HG03135 (cell line): ENCODE results near the gene KRCC1.
"Not testable (repeated sequence)": the region's sequence is repeated elsewhere in the genome, so short reads cannot be mapped to it uniquely, and the experiment has no call there.

Source experiments
- ATAC-seq: cut with Tn5 transposase; IDR thresholded peaks from one replicate; pipeline ENCODE4 v1.9.1; 2021; ENCODE audit warnings: mild to moderate bottlenecking, moderate library complexity; ENCODE audit not compliant: unreplicated experiment

Gene KRCC1

DNA sequence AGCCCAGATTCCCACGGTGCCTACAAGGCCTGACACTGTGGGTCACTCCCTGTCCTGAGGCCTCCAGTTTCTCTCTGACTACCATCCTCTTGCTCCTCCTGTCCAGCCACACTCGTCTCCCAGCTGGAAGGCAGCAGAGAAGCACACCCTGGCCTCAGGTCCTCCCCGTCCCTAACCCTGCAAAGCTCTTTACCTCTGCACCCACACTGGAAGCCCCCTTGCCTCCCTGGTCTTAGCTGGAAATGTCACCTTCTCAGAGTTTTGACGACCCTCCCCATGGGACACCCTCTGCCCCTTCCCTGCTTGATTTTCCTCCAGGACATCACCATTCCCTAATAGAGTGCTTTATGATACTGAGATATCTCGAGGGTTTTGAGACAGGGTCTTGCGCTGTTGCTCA, 49.8 kb downstream of the KRCC1 start:
- no peak for ATAC-seq

DNA sequence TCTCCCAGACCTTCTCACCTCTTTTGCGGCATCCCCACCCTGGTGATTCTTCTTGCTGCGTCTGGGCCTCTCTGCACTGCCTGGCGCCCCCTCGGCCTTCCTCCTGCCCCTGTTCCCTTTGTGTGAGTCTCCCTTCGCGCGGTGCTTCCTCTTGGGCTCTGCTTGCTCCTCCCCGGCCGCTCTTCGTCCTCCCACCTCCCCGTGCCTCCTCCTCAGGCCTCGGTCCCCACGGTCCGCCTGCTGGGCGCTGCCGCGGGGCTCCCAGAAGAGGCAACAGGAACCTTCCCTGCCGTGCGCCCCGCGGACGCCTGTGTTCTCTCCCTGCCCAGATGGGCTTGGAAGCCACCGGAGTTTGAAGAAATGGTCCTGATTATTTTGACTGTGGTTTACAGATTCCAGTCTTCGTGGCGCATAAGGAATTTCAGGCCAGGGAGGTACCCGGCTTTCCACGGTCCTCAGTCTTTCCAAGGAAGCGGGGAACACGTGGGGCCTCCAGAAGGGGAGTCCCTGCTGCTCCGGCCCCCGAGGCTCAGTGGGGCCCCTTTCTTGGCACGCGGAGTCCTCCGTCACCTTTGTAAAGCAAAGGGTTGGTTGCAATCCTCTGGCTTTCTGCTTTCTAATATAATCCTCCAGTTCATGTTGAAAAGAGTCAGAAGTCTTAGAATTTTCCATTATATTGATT, 52.4 kb downstream of the KRCC1 start:
- ATAC-seq, result no peak

DNA sequence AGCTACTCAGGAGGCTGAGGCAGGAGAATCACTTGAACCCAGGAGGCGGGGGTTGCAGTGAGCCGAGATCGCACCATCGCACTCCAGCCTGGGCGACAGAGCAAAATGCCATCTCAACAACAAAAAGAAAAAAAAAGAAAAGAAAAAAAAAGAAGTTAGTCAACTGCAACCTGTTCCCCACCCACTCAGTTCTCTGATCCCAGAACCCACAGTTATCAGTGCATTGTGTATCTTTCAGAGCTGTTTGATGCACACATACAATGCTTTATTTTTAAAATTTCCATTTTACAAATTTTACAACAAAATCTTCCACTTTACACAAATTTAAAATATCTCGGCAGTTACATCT, 53.2 kb downstream of the KRCC1 start:
- ATAC-seq, result no peak

DNA sequence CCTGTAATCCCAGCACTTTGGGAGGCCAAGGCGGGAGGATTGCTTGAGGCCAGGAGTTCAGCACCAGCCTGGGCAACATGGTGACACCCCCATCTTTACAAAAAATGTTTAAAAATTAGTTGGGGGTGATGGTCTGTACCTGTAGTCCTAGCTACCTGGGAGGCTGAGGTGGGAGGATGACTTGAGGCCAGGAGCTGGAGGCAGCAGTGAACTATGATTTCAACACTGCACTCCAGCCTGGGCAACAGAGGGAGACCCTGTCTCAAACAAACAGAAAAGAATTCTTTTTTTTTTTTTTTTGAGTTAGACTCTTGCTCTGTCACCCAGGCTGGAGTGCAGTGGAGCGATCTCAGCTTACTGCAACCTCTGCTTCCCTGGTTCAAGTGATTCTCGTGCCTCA, 55.1 kb downstream of the KRCC1 start:
- ATAC-seq, result not testable (repeated sequence)

DNA sequence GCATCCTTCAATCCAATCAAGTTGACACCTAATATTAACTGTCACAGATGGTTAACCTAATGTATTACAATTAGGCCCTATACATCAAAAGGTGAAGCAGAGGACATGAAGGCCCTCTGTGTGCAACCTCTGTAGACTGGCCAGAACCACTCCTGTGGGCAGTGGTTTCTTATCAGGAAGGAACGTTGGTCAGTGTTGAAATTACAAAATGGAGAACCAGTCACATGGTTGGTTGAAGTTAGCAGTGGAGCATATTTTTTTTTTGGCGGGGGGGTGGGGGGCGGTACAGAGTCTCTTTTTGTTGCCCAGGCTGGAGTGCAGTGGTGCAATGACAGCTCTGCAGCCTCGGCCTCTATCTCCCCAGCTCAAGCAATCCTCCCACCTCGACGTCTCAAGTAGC, 59.0 kb downstream of the KRCC1 start:
- ATAC-seq, result no peak

DNA sequence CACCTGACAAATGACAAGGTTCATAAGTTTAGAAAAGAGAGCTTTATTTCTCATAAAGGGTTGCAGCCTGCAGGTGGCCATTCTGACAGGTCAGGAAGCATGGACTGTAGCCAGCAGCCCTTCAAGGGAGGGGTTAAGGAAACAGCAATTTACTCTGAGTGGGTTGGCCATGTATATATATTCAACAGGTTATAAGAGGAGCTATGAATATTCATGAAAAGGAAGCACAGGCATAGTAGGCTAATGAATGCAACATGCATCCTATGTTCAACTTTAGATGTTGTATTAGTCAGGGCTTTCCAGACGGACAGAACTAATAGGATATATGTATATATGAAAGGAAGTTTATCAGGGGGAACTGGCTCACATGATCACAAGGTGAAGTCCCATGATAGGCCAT, 59.8 kb downstream of the KRCC1 start:
- no peak for ATAC-seq

DNA sequence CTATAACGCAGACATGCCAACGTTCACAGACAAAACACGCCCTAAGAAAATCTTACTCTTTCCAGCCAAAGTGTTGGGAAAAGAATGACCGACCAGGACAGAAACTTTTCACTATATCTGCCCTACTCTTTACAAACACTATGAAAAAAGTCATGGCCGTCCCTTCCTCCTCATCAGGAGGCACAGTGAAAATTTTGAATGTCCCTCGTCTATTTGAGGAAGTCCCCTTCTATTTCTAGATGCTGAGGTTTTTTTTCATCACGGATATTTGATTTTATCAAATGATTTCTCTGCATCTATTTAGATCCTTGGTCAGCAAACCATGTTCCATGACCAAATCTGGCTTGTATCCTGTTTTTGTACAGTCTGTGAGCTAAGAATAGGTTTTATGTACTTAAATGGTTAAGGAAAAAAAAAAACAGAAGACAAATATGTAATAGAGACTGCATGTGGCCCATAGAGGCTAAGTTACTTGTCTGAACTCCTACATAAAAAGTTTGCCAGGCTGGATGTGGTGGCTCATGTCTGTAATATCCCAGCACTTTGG, 61.2 kb downstream of the KRCC1 start:
- not testable (repeated sequence) for ATAC-seq

DNA sequence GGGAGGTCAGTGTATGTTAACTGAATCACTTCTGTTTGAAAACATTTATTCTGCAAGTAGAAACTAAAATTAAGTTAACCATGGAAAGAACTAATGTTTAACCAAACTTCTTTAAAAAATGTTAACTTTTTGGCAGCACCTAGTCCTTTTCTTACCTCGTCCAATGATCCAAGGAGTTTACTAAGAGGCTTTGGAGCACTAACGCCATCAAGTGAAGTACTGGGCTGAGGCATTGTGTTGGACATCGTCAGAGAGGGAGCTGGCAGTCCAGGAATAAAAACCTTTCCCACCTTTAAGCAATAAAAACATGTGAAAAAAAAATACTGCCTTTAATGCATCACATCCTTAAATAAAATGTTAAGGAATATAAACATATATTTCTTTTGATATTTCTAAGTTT, 63.0 kb downstream of the KRCC1 start:
- not testable (repeated sequence) for ATAC-seq

DNA sequence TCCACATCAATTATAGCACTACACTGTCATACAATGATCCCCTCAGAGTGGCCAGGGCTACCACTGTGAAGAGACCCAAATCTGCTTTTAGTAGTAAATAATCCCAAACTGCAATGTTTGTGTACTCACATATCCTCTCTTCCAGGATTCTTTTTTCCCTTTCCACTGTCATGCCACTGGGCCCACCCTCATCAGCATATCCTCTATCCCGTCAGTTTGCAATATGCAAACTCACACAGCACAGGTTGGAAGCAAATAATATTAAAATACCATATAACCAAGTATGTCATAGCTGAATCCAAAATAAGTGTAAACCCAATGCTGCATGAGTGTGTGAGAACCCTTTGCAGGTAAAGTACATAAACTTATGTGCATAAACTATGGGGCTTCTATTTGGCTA, 68.1 kb downstream of the KRCC1 start:
- not testable (repeated sequence) for ATAC-seq

DNA sequence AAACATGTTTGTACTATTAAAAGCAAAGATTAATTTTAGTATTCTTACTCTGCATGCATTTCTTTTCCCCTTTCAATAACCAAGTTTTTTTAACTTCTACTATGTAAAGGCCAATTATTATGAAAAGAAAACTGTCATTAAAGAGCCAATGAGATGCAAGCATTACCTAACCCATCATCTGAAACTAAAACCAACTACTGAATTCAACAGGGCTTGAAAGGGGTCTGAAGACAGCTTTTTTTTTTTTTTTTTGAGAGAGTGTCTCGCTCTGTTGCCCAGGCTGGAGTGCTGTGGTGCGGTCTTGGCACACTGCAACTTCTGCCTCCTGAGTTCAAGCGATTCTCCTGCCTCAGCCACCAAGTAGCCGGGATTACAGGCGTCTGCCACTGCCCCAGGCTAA, 69.7 kb downstream of the KRCC1 start:
- not testable (repeated sequence) for ATAC-seq

DNA sequence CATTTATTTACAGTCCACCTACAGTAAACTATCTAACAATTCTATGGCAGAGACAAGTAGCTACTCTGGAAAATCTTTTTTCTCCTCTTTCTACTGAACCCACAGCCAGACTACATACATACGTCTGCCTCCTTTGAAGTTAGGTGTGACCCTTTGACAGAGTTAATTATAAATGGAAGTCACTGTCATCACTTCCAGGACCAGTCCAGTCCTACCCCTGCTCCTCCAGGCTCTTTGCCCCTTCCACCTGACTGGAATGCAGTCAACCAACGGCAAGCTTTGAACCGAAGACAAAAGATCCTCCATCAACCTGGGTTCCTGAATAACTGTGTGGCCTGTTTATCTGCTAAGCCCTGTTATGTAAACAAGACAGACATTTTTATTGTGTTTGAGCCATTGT, 74.4 kb downstream of the KRCC1 start:
- not testable (repeated sequence) for ATAC-seq
